ENCODE results near the gene UCP3. TPM values are rescaled to one million over a fixed set of nuclear protein-coding genes. Genes with fewer than 3 reads are reported as not detected.

The UCP3 gene
- total RNA-seq (2014; rRNA removed; shearing (Covaris generic)): 0.10 and 0.15 TPM in 2 replicates

- no peak for DNase-seq (ENCODE audit: low read depth)
Measured at GRCh38 chr11:74008373-74009229, at the start of gene UCP3. Gene UCP3, minus strand, starts transcription at chr11:74009085. Its CDS starts 2,043 bp downstream, at chr11:74007042.

- peak; percentile 59 for DNase-seq (ENCODE audit: low read depth)
Measured at GRCh38 chr11:74057249-74058151, 48.6 kb upstream of the UCP3 start.

GRCh38 chr11:74055938-74056337, 47.1 kb upstream of the UCP3 start:
- DNase-seq (ENCODE audit: low read depth): peak; percentile 62

GRCh38 chr11:74050465-74050864, 41.6 kb upstream of the UCP3 start:
- no peak for DNase-seq (ENCODE audit: low read depth)

- DNase-seq (ENCODE audit: low read depth): no peak
Measured at GRCh38 chr11:74048993-74049392, 40.1 kb upstream of the UCP3 start.

GRCh38 chr11:74044538-74044937, 35.7 kb upstream of the UCP3 start:
- DNase-seq (ENCODE audit: low read depth): no peak

GRCh38 chr11:74043450-74043849, 34.6 kb upstream of the UCP3 start:
- DNase-seq (ENCODE audit: low read depth): no peak

GRCh38 chr11:74037309-74037708, 28.4 kb upstream of the UCP3 start:
- peak; percentile 87 for DNase-seq (ENCODE audit: low read depth)

- DNase-seq (ENCODE audit: low read depth): no peak
Measured at GRCh38 chr11:74035264-74035663, 26.4 kb upstream of the UCP3 start.

- DNase-seq (ENCODE audit: low read depth): no peak
Measured at GRCh38 chr11:74033046-74033445, 24.2 kb upstream of the UCP3 start.

- no peak for DNase-seq (ENCODE audit: low read depth)
Measured at GRCh38 chr11:74030723-74031676, 22.1 kb upstream of the UCP3 start.

GRCh38 chr11:74025467-74026166, 16.7 kb upstream of the UCP3 start:
- DNase-seq (ENCODE audit: low read depth): peak; percentile 87

- peak; percentile 77 for DNase-seq (ENCODE audit: low read depth)
Measured at GRCh38 chr11:74024261-74025029, 15.6 kb upstream of the UCP3 start.

GRCh38 chr11:74023276-74023675, 14.4 kb upstream of the UCP3 start:
- DNase-seq (ENCODE audit: low read depth): no peak

GRCh38 chr11:74022546-74022945, 13.7 kb upstream of the UCP3 start:
- DNase-seq (ENCODE audit: low read depth): no peak

GRCh38 chr11:74021998-74022397, 13.1 kb upstream of the UCP3 start:
- no peak for DNase-seq (ENCODE audit: low read depth)

- DNase-seq (ENCODE audit: low read depth): no peak
Measured at GRCh38 chr11:74020539-74020938, 11.7 kb upstream of the UCP3 start.

GRCh38 chr11:74019860-74020259, 11.0 kb upstream of the UCP3 start:
- peak; percentile 25 for DNase-seq (ENCODE audit: low read depth)

- no peak for DNase-seq (ENCODE audit: low read depth)
Measured at GRCh38 chr11:74019104-74019738, 10.3 kb upstream of the UCP3 start.

All from M059J (cell line).